NCI-H1105 (cell line): Measurements from ENCODE around the gene DCLK1.
"Not testable (repeated sequence)": the region's sequence is repeated elsewhere in the genome, so short reads cannot be mapped to it uniquely, and the experiment has no call there.

Source experiments
- DNase-seq: peaks from one replicate; lab custom pipeline; 2025; lab: John Stamatoyannopoulos, UW

The DCLK1 gene

GRCh38 chr13:36084131-36084530, 47.1 kb downstream of the DCLK1 start:
- no peak for DNase-seq

GRCh38 chr13:36082806-36083205, 48.4 kb downstream of the DCLK1 start:
- DNase-seq: no peak

- no peak for DNase-seq
Observed at GRCh38 chr13:36082396-36082795, 48.8 kb downstream of the DCLK1 start.

- DNase-seq: no peak
Observed at GRCh38 chr13:36076211-36076610, 55.0 kb downstream of the DCLK1 start.

GRCh38 chr13:36074659-36075058, 56.5 kb downstream of the DCLK1 start:
- no peak for DNase-seq

GRCh38 chr13:36072152-36072935, 58.8 kb downstream of the DCLK1 start:
- no peak for DNase-seq

GRCh38 chr13:36070504-36071192, 60.5 kb downstream of the DCLK1 start:
- not testable (repeated sequence) for DNase-seq

GRCh38 chr13:36069881-36070366, 61.3 kb downstream of the DCLK1 start:
- no peak for DNase-seq

- DNase-seq: no peak
Observed at GRCh38 chr13:36068991-36069390, 62.2 kb downstream of the DCLK1 start.

- no peak for DNase-seq
Observed at GRCh38 chr13:36068566-36068965, 62.6 kb downstream of the DCLK1 start.

GRCh38 chr13:36067746-36068381, 63.3 kb downstream of the DCLK1 start:
- DNase-seq: no peak

- DNase-seq: no peak
Observed at GRCh38 chr13:36062249-36062648, 68.9 kb downstream of the DCLK1 start.

- no peak for DNase-seq
Observed at GRCh38 chr13:36061621-36062020, 69.6 kb downstream of the DCLK1 start.

GRCh38 chr13:36061054-36061453, 70.1 kb downstream of the DCLK1 start:
- DNase-seq: no peak

- DNase-seq: no peak
Observed at GRCh38 chr13:36059321-36059720, 71.9 kb downstream of the DCLK1 start.

- no peak for DNase-seq
Observed at GRCh38 chr13:36058116-36058515, 73.1 kb downstream of the DCLK1 start.

GRCh38 chr13:36057547-36057946, 73.6 kb downstream of the DCLK1 start:
- DNase-seq: no peak

GRCh38 chr13:36057041-36057440, 74.1 kb downstream of the DCLK1 start:
- no peak for DNase-seq

GRCh38 chr13:36055366-36055765, 75.8 kb downstream of the DCLK1 start:
- no peak for DNase-seq

- no peak for DNase-seq
Observed at GRCh38 chr13:36054041-36054440, 77.1 kb downstream of the DCLK1 start.

GRCh38 chr13:36051082-36051481, 80.1 kb downstream of the DCLK1 start:
- no peak for DNase-seq

- DNase-seq: no peak
Observed at GRCh38 chr13:36046672-36047071, 84.5 kb downstream of the DCLK1 start.
